Endodermal cell (in vitro differentiated cells): ENCODE data around the gene SOX6. TPM values are rescaled to one million over a fixed set of nuclear protein-coding genes. Genes with fewer than 3 reads are reported as not detected.

ENCODE experiments used
- DNase-seq: peaks from one replicate; pipeline ENCODE4 v3.0.0-alpha.2; 2017
- H3K27ac ChIP-seq: 2 replicates; pipeline ENCODE4 v1.5.1; 2013; ENCODE audit warnings: mild to moderate bottlenecking, low read depth, low read length, moderate library complexity
- H3K27me3 ChIP-seq: 2 replicates; pipeline ENCODE4 v1.6.1; 2013; ENCODE audit warnings: mild to moderate bottlenecking, low read length, moderate library complexity; ENCODE audit not compliant: insufficient read depth, control insufficient read depth, poor library complexity, severe bottlenecking
- H3K36me3 ChIP-seq: 2 replicates; pipeline ENCODE4 v1.7.0; 2013; ENCODE audit warnings: mild to moderate bottlenecking, low read length, moderate library complexity; ENCODE audit not compliant: control insufficient read depth, insufficient read depth
- H3K4me1 ChIP-seq: one replicate; pipeline ENCODE4 v1.7.0; 2013; ENCODE audit warnings: low read length; ENCODE audit not compliant: control insufficient read depth, insufficient read depth
- H3K4me3 ChIP-seq: 2 replicates; pipeline ENCODE4 v1.5.1; 2013; ENCODE audit warnings: mild to moderate bottlenecking, low read length, moderate library complexity
- H3K9ac ChIP-seq: 2 replicates; pipeline ENCODE4 v1.6.1; 2013; ENCODE audit warnings: mild to moderate bottlenecking, low read length, moderate library complexity; ENCODE audit not compliant: poor library complexity, severe bottlenecking; ENCODE audit errors: extremely low read depth
- H3K9me3 ChIP-seq: 2 replicates; pipeline ENCODE4 v1.6.1; 2013; ENCODE audit warnings: mild to moderate bottlenecking, low read length, moderate library complexity; ENCODE audit not compliant: control insufficient read depth
- H3K27ac Mint-ChIP-seq: 2 replicates; pipeline ENCODE4 v1.8.0; 2020; ENCODE audit warnings: mixed read lengths
- H3K27me3 Mint-ChIP-seq: 2 replicates; pipeline ENCODE4 v1.8.0; 2021; ENCODE audit warnings: mild to moderate bottlenecking, mixed read lengths; ENCODE audit not compliant: insufficient read depth
- H3K36me3 Mint-ChIP-seq: 2 replicates; pipeline ENCODE4 v1.8.0; 2020; ENCODE audit warnings: low read depth, mixed read lengths
- H3K4me1 Mint-ChIP-seq: 2 replicates; pipeline ENCODE4 v1.8.0; 2020; ENCODE audit warnings: mixed read lengths
- H3K4me3 Mint-ChIP-seq: 2 replicates; pipeline ENCODE4 v1.8.0; 2020; ENCODE audit warnings: mild to moderate bottlenecking, moderate library complexity, mixed read lengths
- H3K9me3 Mint-ChIP-seq: 2 replicates; pipeline ENCODE4 v1.8.0; 2020; ENCODE audit warnings: mild to moderate bottlenecking, mixed read lengths
- WGBS, 2 experiments: methylation state at CpG; one replicate each; pipeline versions ENCODE4 v1.1.5 to v1.1.7; 2013; ENCODE audit warnings: missing lambda C conversion rate in 2 of 2, mixed read lengths in 1 of 2; ENCODE audit not compliant: insufficient coverage in 1 of 2, insufficient read length in 1 of 2; 5-methylcytosine and 5-hydroxymethylcytosine counted together
- total RNA-seq, 2 donors: library from RNA; stranded (reverse); fragmentation: NEBNext Ultra II Directional in 1 of 2; extraction: Animal tissue kit (Norgen Biotek cat#: 25700) in 1 of 2; gene quantifications; 2 replicates in 1 of 2; 3 replicates in 1 of 2; pipeline ENCODE4 v1.2.1, GENCODE V29; 2021
- TF ChIP-seq, protein P1 (sequence below): fragments of 200-600 bp; sonication (generic); conservative IDR thresholded peaks from 2 replicates; pipeline ENCODE4 v1.5.0; 2021; ENCODE audit warnings: antibody characterized with exemption, mild to moderate bottlenecking

Gene SOX6
- total RNA-seq, 2 donors from 2014 or later = 0.13 to 0.20 TPM

DNA sequence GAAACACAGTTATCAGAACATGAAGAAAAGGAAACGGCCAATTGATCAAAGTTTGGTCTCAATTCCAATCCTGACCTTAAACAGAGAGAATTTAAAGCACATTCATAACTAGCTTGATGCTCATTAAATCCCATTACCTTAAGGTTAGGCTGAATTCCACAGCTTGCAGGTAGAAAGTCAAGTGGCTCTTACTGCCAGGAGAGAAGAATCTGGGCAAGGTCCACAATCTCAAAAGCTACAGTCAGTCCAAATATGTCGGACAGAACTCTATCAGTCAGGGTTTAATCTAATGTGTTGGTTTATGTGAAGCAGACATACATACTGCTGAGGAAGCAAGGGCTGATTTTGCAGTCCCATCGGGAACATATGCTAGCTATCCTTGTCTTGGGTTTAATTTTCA, 348.8 kb downstream of the SOX6 start:
- H3K4me3 Mint-ChIP-seq = no peak overlapping the region
- no peaks in the 10 kb centered on the region for H3K4me1 Mint-ChIP-seq
- no peak overlapping the region for H3K27ac Mint-ChIP-seq
- H3K36me3 Mint-ChIP-seq = no peaks in the 10 kb centered on the region
- TF ChIP-seq, protein P1, sequence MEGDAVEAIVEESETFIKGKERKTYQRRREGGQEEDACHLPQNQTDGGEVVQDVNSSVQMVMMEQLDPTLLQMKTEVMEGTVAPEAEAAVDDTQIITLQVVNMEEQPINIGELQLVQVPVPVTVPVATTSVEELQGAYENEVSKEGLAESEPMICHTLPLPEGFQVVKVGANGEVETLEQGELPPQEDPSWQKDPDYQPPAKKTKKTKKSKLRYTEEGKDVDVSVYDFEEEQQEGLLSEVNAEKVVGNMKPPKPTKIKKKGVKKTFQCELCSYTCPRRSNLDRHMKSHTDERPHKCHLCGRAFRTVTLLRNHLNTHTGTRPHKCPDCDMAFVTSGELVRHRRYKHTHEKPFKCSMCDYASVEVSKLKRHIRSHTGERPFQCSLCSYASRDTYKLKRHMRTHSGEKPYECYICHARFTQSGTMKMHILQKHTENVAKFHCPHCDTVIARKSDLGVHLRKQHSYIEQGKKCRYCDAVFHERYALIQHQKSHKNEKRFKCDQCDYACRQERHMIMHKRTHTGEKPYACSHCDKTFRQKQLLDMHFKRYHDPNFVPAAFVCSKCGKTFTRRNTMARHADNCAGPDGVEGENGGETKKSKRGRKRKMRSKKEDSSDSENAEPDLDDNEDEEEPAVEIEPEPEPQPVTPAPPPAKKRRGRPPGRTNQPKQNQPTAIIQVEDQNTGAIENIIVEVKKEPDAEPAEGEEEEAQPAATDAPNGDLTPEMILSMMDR = no peak
- Histone ChIP-seq H3K4me1 (no peaks in the 10 kb centered on the region), H3K27me3 (no peaks in the 10 kb centered on the region), H3K36me3 (no peaks in the 10 kb centered on the region), H3K9ac (no peak overlapping the region), H3K27ac (no peak overlapping the region), H3K9me3 (no peaks in the 10 kb centered on the region), H3K4me3 (no peak overlapping the region)
- WGBS, 2 experiments = 87 to 94% methylated on average over 3 of the region's 3 CpGs
- H3K27me3 Mint-ChIP-seq = peaks cover 18% of the 10 kb centered on the region
- DNase-seq = no peak
- no peaks in the 10 kb centered on the region for H3K9me3 Mint-ChIP-seq

DNA sequence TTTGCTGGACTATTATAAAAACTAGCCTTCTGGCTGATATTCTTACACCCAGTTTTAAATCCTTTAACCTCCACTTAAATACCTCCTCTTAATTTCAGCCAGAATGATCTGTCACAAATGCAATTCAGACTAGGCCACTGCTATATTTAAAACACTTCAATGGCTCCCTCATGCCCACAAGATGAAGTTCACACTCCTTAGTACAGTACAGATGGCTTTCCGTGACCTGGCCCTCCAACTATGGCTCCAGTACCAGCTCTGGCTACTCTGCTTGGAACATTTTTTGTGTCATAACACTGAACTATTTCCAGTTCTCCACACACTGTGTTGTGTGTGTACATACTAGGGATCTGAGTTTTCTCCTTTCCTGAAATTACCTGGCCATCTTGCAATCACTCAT, 353.4 kb downstream of the SOX6 start:
- Histone ChIP-seq H3K4me3 (no peak overlapping the region), H3K4me1 (no peaks in the 10 kb centered on the region), H3K9ac (no peak overlapping the region), H3K27ac (no peak overlapping the region), H3K27me3 (no peaks in the 10 kb centered on the region), H3K9me3 (no peaks in the 10 kb centered on the region), H3K36me3 (no peaks in the 10 kb centered on the region)
- H3K36me3 Mint-ChIP-seq = no peaks in the 10 kb centered on the region
- no peaks in the 10 kb centered on the region for H3K9me3 Mint-ChIP-seq
- H3K4me1 Mint-ChIP-seq = peaks cover 4% of the 10 kb centered on the region
- H3K4me3 Mint-ChIP-seq = no peak overlapping the region
- TF ChIP-seq, protein P1 = no peak
- H3K27ac Mint-ChIP-seq = no peak overlapping the region
- DNase-seq = no peak
- WGBS, 2 experiments = 83 to 87% methylated on average over 1 of the region's 1 CpG
- peaks cover 25% of the 10 kb centered on the region for H3K27me3 Mint-ChIP-seq

DNA sequence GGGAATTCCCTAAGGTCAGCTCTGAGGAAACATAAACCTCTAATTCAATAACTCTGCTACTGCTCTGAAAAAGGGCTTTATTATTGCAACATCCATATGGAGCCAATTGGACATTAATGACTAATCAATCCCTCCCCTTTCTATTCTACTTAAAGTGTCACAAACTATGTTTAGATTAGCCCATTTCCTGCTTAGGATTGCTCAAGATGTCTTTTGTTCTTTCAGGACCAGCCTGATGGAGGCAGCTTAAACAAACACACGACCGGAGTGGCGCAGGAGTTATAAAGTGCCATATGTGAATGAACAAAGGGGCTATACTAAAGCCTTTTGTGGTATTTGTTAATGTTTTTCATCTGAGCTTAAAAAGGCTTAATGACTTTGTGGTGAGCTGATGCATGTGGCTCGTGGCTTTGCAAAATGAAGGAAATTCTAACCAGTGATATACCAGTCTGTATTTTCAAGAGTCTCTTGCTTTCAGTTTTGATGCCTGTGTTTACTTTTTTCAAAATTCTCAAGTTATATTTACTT, 354.4 kb downstream of the SOX6 start:
- 78 to 88% methylated on average over 4 of the region's 4 CpGs for WGBS, 2 experiments
- Mint-ChIP-seq H3K27ac (no peak overlapping the region), H3K4me1 (peaks cover 4% of the 10 kb centered on the region), H3K36me3 (no peaks in the 10 kb centered on the region), H3K4me3 (no peak overlapping the region), H3K9me3 (no peaks in the 10 kb centered on the region), H3K27me3 (peaks cover 28% of the 10 kb centered on the region)
- Histone ChIP-seq H3K4me1 (no peaks in the 10 kb centered on the region), H3K27ac (no peak overlapping the region), H3K9ac (no peak overlapping the region), H3K4me3 (no peak overlapping the region), H3K27me3 (no peaks in the 10 kb centered on the region), H3K36me3 (no peaks in the 10 kb centered on the region), H3K9me3 (no peaks in the 10 kb centered on the region)
- no peak for DNase-seq
- TF ChIP-seq, protein P1 = no peak
